IPS-18c (cell line): ENCODE measurements around the gene OAS3.

Experiments used
- H3K4me3 ChIP-seq: 2 replicates; pipeline ENCODE4 v1.7.0; 2013; ENCODE audit warnings: low read depth, mild to moderate bottlenecking, low read length, moderate library complexity; ENCODE audit not compliant: insufficient read depth
- H3K9me3 ChIP-seq: one replicate; pipeline ENCODE4 v1.6.1; 2013; ENCODE audit warnings: mild to moderate bottlenecking, low read length, moderate library complexity; ENCODE audit not compliant: control insufficient read depth, insufficient read depth

OAS3 gene

GRCh38 chr12:113021500-113021899 is 83.2 kb downstream of the OAS3 start:
- Histone ChIP-seq H3K9me3 (peaks cover 2% of the 10 kb centered on the region), H3K4me3 (no peak overlapping the region)
